T-helper 1 cell (primary cell): ENCODE results near the gene SP6.

Experiments used
- DNase-seq, 5 donors: peaks; one replicate each; pipeline ENCODE4 v3.0.0-alpha.2; 2012 to 2020
- total RNA-seq, 4 donors: gene quantifications; one replicate each; lab custom pipeline; 2026; lab: John Stamatoyannopoulos, UW

Gene SP6
- total RNA-seq, result 0 to 0.61 (median 0.37) reads per million in 4 donors

- DNase-seq, result peak; percentile 36 to 50 (median 47)
Observed at GRCh38 chr17:47850692-47851573, at the start of gene SP6. SP6 (minus strand) TSS chr17:47851163; CDS start chr17:47848429, 2,734 bp downstream.

- DNase-seq, result no peak
Observed at GRCh38 chr17:47899643-47900042, 48.7 kb upstream of the SP6 start.

- no peak for DNase-seq
Observed at GRCh38 chr17:47898241-47898640, 47.3 kb upstream of the SP6 start.

GRCh38 chr17:47897561-47897960, 46.6 kb upstream of the SP6 start:
- no peak for DNase-seq

- no peak for DNase-seq
Observed at GRCh38 chr17:47896672-47897490, 45.9 kb upstream of the SP6 start.

- DNase-seq, result peak; percentile 96 to 100 (median 99)
Observed at GRCh38 chr17:47895856-47896671, 45.1 kb upstream of the SP6 start, which contains the start of gene SP2. SP2 (plus strand) TSS chr17:47896236; CDS start chr17:47896287, 51 bp downstream.

- DNase-seq, result no peak
Observed at GRCh38 chr17:47895347-47895855, 44.4 kb upstream of the SP6 start.

- no peak for DNase-seq
Observed at GRCh38 chr17:47894498-47895346, 43.8 kb upstream of the SP6 start.

- DNase-seq, result no peak
Observed at GRCh38 chr17:47891545-47892088, 40.7 kb upstream of the SP6 start.

- DNase-seq, result peak; percentile 74 to 92 (median 81)
Observed at GRCh38 chr17:47889734-47890529, 39.0 kb upstream of the SP6 start.

GRCh38 chr17:47888293-47888692, 37.3 kb upstream of the SP6 start:
- no peak for DNase-seq

GRCh38 chr17:47884905-47885730, 34.2 kb upstream of the SP6 start:
- no peak for DNase-seq

GRCh38 chr17:47884427-47884740, 33.4 kb upstream of the SP6 start:
- DNase-seq, result no peak

GRCh38 chr17:47883589-47884426, 32.8 kb upstream of the SP6 start:
- no peak for DNase-seq

- no peak for DNase-seq
Observed at GRCh38 chr17:47882695-47883588, 32.0 kb upstream of the SP6 start.

GRCh38 chr17:47882247-47882646, 31.3 kb upstream of the SP6 start:
- DNase-seq, result no peak

GRCh38 chr17:47879776-47880454, 29.0 kb upstream of the SP6 start:
- no peak for DNase-seq
